ENCODE data around the gene ZNF574.

- TF ChIP-seq CTCF (IDR thresholded peaks at IDR 0.05; ENCODE audit: insufficient read depth, low read depth, low read length) (no peak), EZH2 (IDR thresholded peaks at IDR 0.05; ENCODE audit: insufficient read depth, low read length) (no peak)
These were observed 4.2 kb downstream of the ZNF574 start for GRCh38 chr19:42079886-42080763.

Data from astrocyte (in vitro differentiated cells and primary cell).